Right lobe of liver (tissue), 6 donors: ENCODE measurements around the gene XAB2. TPM values are rescaled to one million over a fixed set of nuclear protein-coding genes. Genes with fewer than 3 reads are reported as not detected.

Experiments
- ATAC-seq, 4 donors: fragments of 200-7000 bp; cut with Tn5 transposase; one replicate each; pipeline ENCODE4 v1.9.1; 2020; ENCODE audit warnings: mild to moderate bottlenecking in 4 of 4, moderate library complexity in 4 of 4
- DNase-seq, 3 donors: peaks; one replicate each; pipeline ENCODE4 v3.0.0-alpha.2; 2020
- H3K27ac ChIP-seq, 3 donors: fragments of 200-600 bp; one replicate each; pipeline ENCODE4 v1.8.0; 2022
- H3K27me3 ChIP-seq, 2 donors: fragments of 200-600 bp; one replicate each; pipeline ENCODE4 v1.8.0; 2022
- H3K36me3 ChIP-seq, 4 donors: fragments of 200-600 bp; sonication (generic) in 1 of 4; one replicate each; pipeline versions ENCODE4 v1.5.1 to v1.8.0; 2017 to 2022; ENCODE audit warnings: control low read depth in 1 of 4
- H3K4me1 ChIP-seq, 4 donors: fragments of 200-600 bp; sonication (generic) in 1 of 4; one replicate each; pipeline versions ENCODE4 v1.5.1 to v1.8.0; 2017 to 2022; ENCODE audit warnings: control low read depth in 1 of 4
- H3K4me3 ChIP-seq, 3 donors: fragments of 200-600 bp; one replicate each; pipeline ENCODE4 v1.8.0; 2022
- H3K9me3 ChIP-seq, 4 donors: fragments of 200-600 bp; sonication (generic) in 1 of 4; one replicate each; pipeline versions ENCODE4 v1.5.1 to v1.8.0; 2017 to 2022; ENCODE audit warnings: control low read depth in 1 of 4
- POLR2A ChIP-seq: fragments of 450-650 bp; IDR thresholded peaks from one replicate; pipeline ENCODE4 v1.6.1; 2017; ENCODE audit warnings: antibody characterized with exemption, mild to moderate bottlenecking
- WGBS: methylation state at CpG from one replicate; pipeline ENCODE4 v1.1.6; 2018; ENCODE audit warnings: low coverage, low lambda C conversion rate; ENCODE audit not compliant: insufficient coverage; ENCODE audit errors: missing lambda C conversion rate; 5-methylcytosine and 5-hydroxymethylcytosine counted together
- intact Hi-C, 2 donors: fragments of 100-400 bp; cut with DNase I; formaldehyde crosslinking; loops; one replicate each; pipeline versions ENCODE4 v1.11.2 to v1.14.1; 2022
- total RNA-seq, 6 experiments: library from RNA; depleted of rRNA in 2 of 6; stranded (reverse); fragments of >200 nt in 2 of 6; fragmentation: NEBNext Ultra II Directional in 3 of 6; extraction: Animal tissue kit (Norgen Biotek cat#: 25700) in 3 of 6; gene quantifications; one replicate each; pipeline versions ENCODE4 v1.1.0 to v1.2.4, GENCODE V29; 2016 to 2023
- TF ChIP-seq, protein P1 (sequence below), 4 donors: fragments of 200-600 bp in 3 of 4; fragments of 450-650 bp in 1 of 4; IDR thresholded peaks; one replicate each; pipeline versions ENCODE4 v1.5.1 to v1.8.0; 2016 to 2022; ENCODE audit warnings: antibody characterized with exemption in 4 of 4, mild to moderate bottlenecking in 2 of 4
- donor health status: DM: no; HTN: yes; CAD: no.
- donor health status: DM: no; HTN: no; CAD: no.
- donor health status: DM: no; HTN: no; CAD: no.
- donor health status: DM: no; HTN: yes; CAD: no.
- donor health status: DM: no; HTN: yes; CAD: no.

Gene XAB2
- total RNA-seq, 6 experiments from 2014 or later, result 12.8 to 21.3 (median 17.8) TPM

DNA sequence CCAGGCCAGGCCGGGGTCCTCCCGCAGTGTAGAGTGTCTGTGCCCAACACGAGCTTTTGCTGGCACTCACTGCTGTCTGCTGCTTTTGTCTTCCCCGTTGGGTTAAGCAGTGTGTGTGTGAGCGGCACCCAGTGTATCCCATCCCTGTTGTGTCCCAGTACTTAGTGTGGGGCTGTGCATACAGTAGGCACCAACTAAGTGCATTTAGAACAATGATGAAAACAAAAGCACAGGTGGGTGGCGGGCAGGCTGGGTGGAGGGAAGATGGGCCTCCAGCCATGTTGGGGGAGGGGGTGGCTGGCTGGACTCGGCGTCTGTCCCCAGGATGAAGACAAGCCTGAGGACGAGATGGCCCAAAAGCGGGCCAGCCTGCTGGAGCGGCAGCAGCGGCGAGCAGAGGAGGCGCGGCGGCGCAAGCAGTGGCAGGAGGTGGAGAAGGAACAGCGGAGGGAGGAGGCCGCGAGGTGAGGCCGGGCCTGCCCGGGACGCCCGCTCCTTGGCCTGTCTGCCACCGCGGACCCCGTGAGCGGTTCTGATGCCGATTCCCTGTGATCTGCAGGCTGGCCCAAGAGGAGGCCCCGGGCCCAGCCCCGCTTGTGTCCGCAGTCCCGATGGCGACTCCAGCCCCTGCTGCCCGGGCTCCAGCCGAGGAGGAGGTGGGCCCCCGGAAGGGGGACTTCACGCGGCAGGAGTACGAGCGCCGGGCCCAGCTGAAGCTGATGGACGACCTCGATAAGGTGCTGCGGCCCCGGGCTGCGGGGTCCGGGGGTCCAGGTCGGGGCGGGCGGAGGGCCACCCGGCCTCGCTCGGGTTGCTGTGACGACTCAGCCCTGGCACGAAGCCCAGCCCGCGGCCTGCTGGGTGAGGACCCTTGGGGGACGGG is 14.2 kb downstream of the XAB2 start:
- WGBS, result 93% methylated on average over 3 of the region's 59 CpGs
- Histone ChIP-seq H3K27ac (no peak overlapping the region), H3K36me3 (peaks cover 0 to 35% (median 11%) of the 10 kb centered on the region in 4 donors), H3K27me3 (no peaks in the 10 kb centered on the region), H3K9me3 (no peaks in the 10 kb centered on the region), H3K4me1 (peaks cover 0 to 26% (median 12%) of the 10 kb centered on the region in 4 donors), H3K4me3 (no peak overlapping the region)
- TF ChIP-seq, protein P1, sequence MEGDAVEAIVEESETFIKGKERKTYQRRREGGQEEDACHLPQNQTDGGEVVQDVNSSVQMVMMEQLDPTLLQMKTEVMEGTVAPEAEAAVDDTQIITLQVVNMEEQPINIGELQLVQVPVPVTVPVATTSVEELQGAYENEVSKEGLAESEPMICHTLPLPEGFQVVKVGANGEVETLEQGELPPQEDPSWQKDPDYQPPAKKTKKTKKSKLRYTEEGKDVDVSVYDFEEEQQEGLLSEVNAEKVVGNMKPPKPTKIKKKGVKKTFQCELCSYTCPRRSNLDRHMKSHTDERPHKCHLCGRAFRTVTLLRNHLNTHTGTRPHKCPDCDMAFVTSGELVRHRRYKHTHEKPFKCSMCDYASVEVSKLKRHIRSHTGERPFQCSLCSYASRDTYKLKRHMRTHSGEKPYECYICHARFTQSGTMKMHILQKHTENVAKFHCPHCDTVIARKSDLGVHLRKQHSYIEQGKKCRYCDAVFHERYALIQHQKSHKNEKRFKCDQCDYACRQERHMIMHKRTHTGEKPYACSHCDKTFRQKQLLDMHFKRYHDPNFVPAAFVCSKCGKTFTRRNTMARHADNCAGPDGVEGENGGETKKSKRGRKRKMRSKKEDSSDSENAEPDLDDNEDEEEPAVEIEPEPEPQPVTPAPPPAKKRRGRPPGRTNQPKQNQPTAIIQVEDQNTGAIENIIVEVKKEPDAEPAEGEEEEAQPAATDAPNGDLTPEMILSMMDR (IDR thresholded peaks at IDR 0.05), result no peak
- TF ChIP-seq POLR2A, result no peak
- intact Hi-C loops, result no loop called here
- no peak for DNase-seq
- no peak for ATAC-seq

DNA sequence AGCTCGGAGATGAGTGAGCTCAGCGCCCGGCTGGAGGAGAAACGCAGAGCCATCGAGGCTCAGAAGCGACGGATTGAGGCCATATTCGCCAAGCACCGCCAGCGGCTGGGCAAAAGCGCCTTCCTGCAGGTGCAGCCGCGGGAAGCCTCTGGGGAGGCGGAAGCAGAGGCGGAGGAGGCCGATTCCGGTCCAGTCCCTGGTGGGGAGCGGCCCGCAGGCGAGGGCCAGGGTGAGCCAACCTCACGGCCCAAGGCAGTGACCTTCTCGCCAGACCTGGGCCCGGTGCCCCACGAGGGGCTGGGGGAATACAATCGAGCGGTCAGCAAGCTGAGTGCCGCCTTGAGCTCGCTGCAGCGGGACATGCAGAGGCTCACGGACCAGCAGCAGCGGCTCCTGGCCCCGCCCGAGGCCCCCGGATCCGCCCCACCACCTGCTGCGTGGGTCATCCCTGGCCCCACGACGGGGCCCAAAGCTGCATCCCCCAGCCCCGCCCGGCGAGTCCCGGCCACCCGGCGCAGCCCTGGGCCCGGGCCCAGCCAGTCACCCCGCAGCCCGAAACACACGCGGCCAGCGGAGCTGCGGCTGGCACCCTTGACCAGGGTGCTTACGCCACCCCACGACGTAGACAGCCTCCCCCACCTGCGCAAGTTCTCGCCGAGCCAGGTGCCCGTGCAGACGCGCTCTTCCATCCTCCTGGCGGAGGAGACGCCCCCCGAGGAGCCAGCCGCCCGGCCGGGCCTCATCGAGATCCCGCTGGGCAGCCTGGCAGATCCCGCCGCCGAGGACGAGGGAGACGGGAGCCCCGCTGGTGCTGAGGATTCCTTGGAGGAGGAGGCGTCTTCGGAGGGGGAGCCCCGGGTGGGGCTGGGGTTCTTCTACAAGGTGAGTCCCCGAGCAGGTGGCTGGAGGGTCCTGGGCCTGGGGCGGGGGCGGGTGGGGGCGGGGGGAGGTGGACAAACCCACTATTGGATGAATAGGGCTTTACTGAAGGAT is 16.8 kb downstream of the XAB2 start:
- intact Hi-C loops, result no loop called here
- H3K27me3 ChIP-seq, result no peaks in the 10 kb centered on the region
- H3K27ac ChIP-seq, result no peak overlapping the region
- H3K36me3 ChIP-seq, result peaks cover 0 to 43% (median 11%) of the 10 kb centered on the region in 4 donors
- ATAC-seq (no peak), DNase-seq (peak in 1 of 3 donors; percentile 40)
- H3K4me1 ChIP-seq, result peaks cover 0 to 2% (median 1%) of the 10 kb centered on the region in 4 donors
- no peak overlapping the region for H3K4me3 ChIP-seq
- no peaks in the 10 kb centered on the region for H3K9me3 ChIP-seq
- 89% methylated on average over 12 of the region's 81 CpGs for WGBS
- TF ChIP-seq, protein P1 (IDR thresholded peaks at IDR 0.05), result no peak
- no peak for TF ChIP-seq POLR2A

DNA sequence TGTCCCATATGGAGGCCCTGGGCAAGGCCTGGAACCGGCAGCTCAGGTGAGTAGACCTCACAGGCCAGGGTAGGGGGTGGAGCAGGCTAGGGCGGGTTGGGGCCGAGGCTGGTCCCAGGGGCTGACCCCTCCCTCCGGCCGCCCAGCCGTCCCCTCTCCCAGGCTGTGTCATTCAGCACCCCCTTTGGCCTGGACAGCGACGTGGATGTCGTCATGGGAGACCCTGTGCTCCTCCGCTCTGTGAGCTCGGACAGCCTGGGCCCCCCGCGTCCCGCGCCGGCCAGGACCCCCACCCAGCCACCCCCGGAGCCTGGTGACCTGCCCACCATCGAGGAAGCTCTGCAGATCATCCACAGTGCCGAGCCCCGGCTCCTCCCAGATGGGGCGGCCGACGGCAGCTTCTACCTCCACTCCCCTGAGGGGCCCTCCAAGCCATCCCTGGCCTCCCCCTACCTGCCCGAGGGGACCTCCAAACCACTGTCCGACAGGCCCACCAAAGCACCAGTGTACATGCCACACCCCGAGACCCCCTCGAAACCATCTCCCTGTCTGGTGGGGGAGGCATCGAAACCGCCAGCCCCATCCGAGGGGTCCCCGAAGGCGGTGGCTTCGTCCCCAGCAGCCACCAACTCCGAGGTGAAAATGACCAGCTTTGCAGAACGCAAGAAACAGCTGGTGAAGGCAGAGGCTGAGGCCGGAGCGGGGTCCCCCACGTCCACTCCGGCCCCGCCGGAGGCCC is 17.6 kb downstream of the XAB2 start:
- Histone ChIP-seq H3K9me3 (no peaks in the 10 kb centered on the region), H3K27ac (no peak overlapping the region), H3K27me3 (no peaks in the 10 kb centered on the region), H3K36me3 (peaks cover 0 to 43% (median 11%) of the 10 kb centered on the region in 4 donors), H3K4me1 (no peaks in the 10 kb centered on the region), H3K4me3 (no peak overlapping the region)
- intact Hi-C loops, result no loop called here
- peak in 1 of 4 donors; percentile 3 for ATAC-seq
- TF ChIP-seq, protein P1 (IDR thresholded peaks at IDR 0.05), result no peak
- no peak for TF ChIP-seq POLR2A
- no CpG with 5 or more reads among the region's 41 CpGs for WGBS
- DNase-seq, result peak in 2 of 3 donors; percentile 16 to 45
